GM23338 (cell line): ENCODE measurements around the gene OR9G1. TPM values are rescaled to one million over a fixed set of nuclear protein-coding genes. Genes with fewer than 3 reads are reported as not detected.
A peak's percentile ranks its signal among the peaks of the same experiment; 100 is the strongest.

Experiments used
- ATAC-seq: fragments of 200-7000 bp; cut with Tn5 transposase; 3 replicates; pipeline ENCODE4 v1.9.1; 2020
- DNase-seq: peaks from one replicate; pipeline ENCODE4 v3.0.0-alpha.2; 2015; ENCODE audit warnings: low spot score
- H2AFZ ChIP-seq: fragments of 200-600 bp; sonication (generic); 2 replicates; pipeline ENCODE4 v1.8.0; 2016; ENCODE audit warnings: antibody characterized with exemption, mild to moderate bottlenecking, moderate library complexity
- H3F3A ChIP-seq: fragments of 200-600 bp; sonication (generic); replicated peaks from 2 replicates; pipeline ENCODE4 v1.8.0; 2017; ENCODE audit warnings: antibody characterized with exemption, mixed run types, low read depth
- H3K27ac ChIP-seq: fragments of 200-600 bp; sonication (generic); 2 replicates; pipeline ENCODE4 v1.6.1; 2016; ENCODE audit warnings: low read depth
- H3K27me3 ChIP-seq: fragments of 200-600 bp; sonication (generic); 2 replicates; pipeline ENCODE4 v1.8.0; 2016; ENCODE audit warnings: mild to moderate bottlenecking, mixed run types, moderate library complexity; ENCODE audit not compliant: insufficient read depth
- H3K36me3 ChIP-seq: fragments of 200-600 bp; sonication (generic); 2 replicates; pipeline ENCODE4 v1.8.0; 2016; ENCODE audit warnings: mild to moderate bottlenecking; ENCODE audit not compliant: insufficient read depth
- H3K4me1 ChIP-seq: fragments of 200-600 bp; sonication (generic); 2 replicates; pipeline ENCODE4 v1.8.0; 2016; ENCODE audit warnings: mild to moderate bottlenecking, moderate library complexity; ENCODE audit not compliant: insufficient read depth
- H3K4me2 ChIP-seq: fragments of 200-600 bp; sonication (generic); 2 replicates; pipeline ENCODE4 v1.7.1; 2017; ENCODE audit warnings: mixed run types
- H3K4me3 ChIP-seq: fragments of 200-600 bp; sonication (generic); 2 replicates; pipeline ENCODE4 v1.6.1; 2016; ENCODE audit warnings: mixed run types
- H3K79me2 ChIP-seq: fragments of 200-600 bp; sonication (generic); replicated peaks from 2 replicates; pipeline ENCODE4 v1.8.0; 2017; ENCODE audit warnings: mild to moderate bottlenecking; ENCODE audit not compliant: insufficient read depth
- H3K9me2 ChIP-seq: fragments of 200-600 bp; sonication (generic); 2 replicates; pipeline ENCODE4 v1.8.0; 2017; ENCODE audit not compliant: insufficient read depth
- H4K20me1 ChIP-seq: fragments of 200-600 bp; sonication (generic); replicated peaks from 2 replicates; pipeline ENCODE4 v1.8.0; 2017; ENCODE audit warnings: mild to moderate bottlenecking; ENCODE audit not compliant: insufficient read depth
- H3K27ac Mint-ChIP-seq: 2 replicates; pipeline ENCODE4 v1.8.0; 2020; ENCODE audit warnings: inconsistent platforms, mild to moderate bottlenecking, moderate library complexity, mixed read lengths
- H3K27me3 Mint-ChIP-seq: 3 replicates; pipeline ENCODE4 v1.8.0; 2022; ENCODE audit warnings: low read depth, mild to moderate bottlenecking, moderate library complexity, mixed read lengths, inconsistent platforms; ENCODE audit not compliant: insufficient read depth, poor library complexity
- H3K36me3 Mint-ChIP-seq: 3 replicates; pipeline ENCODE4 v1.8.0; 2021; ENCODE audit warnings: low read depth, mild to moderate bottlenecking, inconsistent platforms, moderate library complexity, mixed read lengths
- H3K4me1 Mint-ChIP-seq: 3 replicates; pipeline ENCODE4 v1.8.0; 2020; ENCODE audit warnings: mild to moderate bottlenecking, inconsistent platforms, mixed read lengths
- H3K4me3 Mint-ChIP-seq: 3 replicates; pipeline ENCODE4 v1.8.0; 2021; ENCODE audit warnings: moderate library complexity, mild to moderate bottlenecking, inconsistent platforms, mixed read lengths
- H3K9me3 Mint-ChIP-seq: 3 replicates; pipeline ENCODE4 v1.8.0; 2020; ENCODE audit warnings: moderate library complexity, mild to moderate bottlenecking, inconsistent platforms, mixed read lengths
- CTCF ChIP-seq, 2 experiments: fragments of 200-600 bp in 1 of 2; sonication (generic) in 1 of 2; conservative IDR thresholded peaks; 2 replicates each; pipeline versions ENCODE4 v1.5.1 to v1.6.1; 2016 to 2017; ENCODE audit warnings: antibody characterized with exemption in 2 of 2, low read depth in 2 of 2, mild to moderate bottlenecking in 2 of 2, moderate library complexity in 1 of 2
- EZH2 ChIP-seq: fragments of 200-600 bp; sonication (generic); IDR thresholded peaks from one replicate; pipeline ENCODE4 v1.8.0; 2017; ENCODE audit warnings: antibody characterized with exemption, mild to moderate bottlenecking, low read depth; ENCODE audit not compliant: unreplicated experiment
- EZH2phosphoT487 ChIP-seq: fragments of 200-600 bp; sonication (generic); IDR thresholded peaks from one replicate; pipeline ENCODE4 v1.8.1; 2018; ENCODE audit warnings: antibody characterized with exemption; ENCODE audit not compliant: unreplicated experiment
- JUNB ChIP-seq: IDR thresholded peaks from one replicate; pipeline ENCODE4 v1.6.1; 2016; ENCODE audit warnings: antibody characterized with exemption; ENCODE audit not compliant: unreplicated experiment
- STAT1 ChIP-seq: IDR thresholded peaks from one replicate; pipeline ENCODE4 v1.6.1; 2016; ENCODE audit warnings: antibody characterized with exemption; ENCODE audit not compliant: unreplicated experiment
- ZNF114 ChIP-seq: fragments of 250-450 bp; sonication (Bioruptor Pico); IDR thresholded peaks from 2 replicates; pipeline ENCODE4 v1.5.0; 2020; ENCODE audit warnings: mild to moderate bottlenecking, moderate library complexity
- ZNF331 ChIP-seq: fragments of 250-450 bp; sonication (Bioruptor Pico); IDR thresholded peaks from 2 replicates; pipeline ENCODE4 v1.5.0; 2020; ENCODE audit warnings: low read depth, mild to moderate bottlenecking, moderate library complexity
- polyA plus RNA-seq: library from polyadenylated mRNA; unstranded; fragments of >200 nt; fragmentation: Nextera tagmentation; extraction: Ambion mirVana; gene quantifications from 2 replicates; pipeline ENCODE4 v1.2.1, GENCODE V29; 2016
- total RNA-seq: library from RNA; depleted of rRNA; stranded (reverse); fragments of >200 nt; shearing (Covaris generic); gene quantifications from 2 replicates; pipeline ENCODE4 v1.2.3, GENCODE V29; 2014
- TF ChIP-seq, protein P1 (sequence below): IDR thresholded peaks from one replicate; pipeline ENCODE4 v1.6.1; 2018; ENCODE audit warnings: antibody characterized with exemption; ENCODE audit not compliant: unreplicated experiment
- TF ChIP-seq, protein P2 (sequence below): IDR thresholded peaks from 2 replicates; pipeline ENCODE4 v1.6.1; 2016; ENCODE audit warnings: antibody characterized with exemption

The OR9G1 gene
- total and polyA plus RNA-seq, 2 experiments from 2014 or later: not detected

- Histone ChIP-seq H3K27ac (no peak overlapping the region), H3K9me2 (peaks cover 6% of the 10 kb centered on the region), H2AFZ (peak overlapping the region; percentile 2; the same call in 1 of the 2 replicates), H3K4me3 (no peak overlapping the region), H3K4me1 (peaks cover 17% of the 10 kb centered on the region), H3F3A (no peaks in the 10 kb centered on the region), H3K27me3 (no peaks in the 10 kb centered on the region), H3K4me2 (no peak overlapping the region), H3K36me3 (no peaks in the 10 kb centered on the region), H3K79me2 (no peaks in the 10 kb centered on the region), H4K20me1 (no peaks in the 10 kb centered on the region)
- Mint-ChIP-seq H3K27me3 (no peaks in the 10 kb centered on the region), H3K4me3 (no peak overlapping the region), H3K4me1 (peaks cover 24% of the 10 kb centered on the region), H3K9me3 (no peaks in the 10 kb centered on the region), H3K27ac (no peak overlapping the region), H3K36me3 (no peaks in the 10 kb centered on the region)
- DNase-seq (no peak), ATAC-seq (no peak)
- no peak for TF ChIP-seq ZNF331
- TF ChIP-seq EZH2: no peak
- TF ChIP-seq, protein P1, sequence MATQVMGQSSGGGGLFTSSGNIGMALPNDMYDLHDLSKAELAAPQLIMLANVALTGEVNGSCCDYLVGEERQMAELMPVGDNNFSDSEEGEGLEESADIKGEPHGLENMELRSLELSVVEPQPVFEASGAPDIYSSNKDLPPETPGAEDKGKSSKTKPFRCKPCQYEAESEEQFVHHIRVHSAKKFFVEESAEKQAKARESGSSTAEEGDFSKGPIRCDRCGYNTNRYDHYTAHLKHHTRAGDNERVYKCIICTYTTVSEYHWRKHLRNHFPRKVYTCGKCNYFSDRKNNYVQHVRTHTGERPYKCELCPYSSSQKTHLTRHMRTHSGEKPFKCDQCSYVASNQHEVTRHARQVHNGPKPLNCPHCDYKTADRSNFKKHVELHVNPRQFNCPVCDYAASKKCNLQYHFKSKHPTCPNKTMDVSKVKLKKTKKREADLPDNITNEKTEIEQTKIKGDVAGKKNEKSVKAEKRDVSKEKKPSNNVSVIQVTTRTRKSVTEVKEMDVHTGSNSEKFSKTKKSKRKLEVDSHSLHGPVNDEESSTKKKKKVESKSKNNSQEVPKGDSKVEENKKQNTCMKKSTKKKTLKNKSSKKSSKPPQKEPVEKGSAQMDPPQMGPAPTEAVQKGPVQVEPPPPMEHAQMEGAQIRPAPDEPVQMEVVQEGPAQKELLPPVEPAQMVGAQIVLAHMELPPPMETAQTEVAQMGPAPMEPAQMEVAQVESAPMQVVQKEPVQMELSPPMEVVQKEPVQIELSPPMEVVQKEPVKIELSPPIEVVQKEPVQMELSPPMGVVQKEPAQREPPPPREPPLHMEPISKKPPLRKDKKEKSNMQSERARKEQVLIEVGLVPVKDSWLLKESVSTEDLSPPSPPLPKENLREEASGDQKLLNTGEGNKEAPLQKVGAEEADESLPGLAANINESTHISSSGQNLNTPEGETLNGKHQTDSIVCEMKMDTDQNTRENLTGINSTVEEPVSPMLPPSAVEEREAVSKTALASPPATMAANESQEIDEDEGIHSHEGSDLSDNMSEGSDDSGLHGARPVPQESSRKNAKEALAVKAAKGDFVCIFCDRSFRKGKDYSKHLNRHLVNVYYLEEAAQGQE: no peak
- no peak for TF ChIP-seq CTCF (conservative IDR thresholded peaks at IDR 0.05; ENCODE audit: low read depth in 2 of 2)
- no peak for TF ChIP-seq JUNB
- no peak for TF ChIP-seq EZH2phosphoT487
- no peak for TF ChIP-seq ZNF114
- TF ChIP-seq, protein P2, sequence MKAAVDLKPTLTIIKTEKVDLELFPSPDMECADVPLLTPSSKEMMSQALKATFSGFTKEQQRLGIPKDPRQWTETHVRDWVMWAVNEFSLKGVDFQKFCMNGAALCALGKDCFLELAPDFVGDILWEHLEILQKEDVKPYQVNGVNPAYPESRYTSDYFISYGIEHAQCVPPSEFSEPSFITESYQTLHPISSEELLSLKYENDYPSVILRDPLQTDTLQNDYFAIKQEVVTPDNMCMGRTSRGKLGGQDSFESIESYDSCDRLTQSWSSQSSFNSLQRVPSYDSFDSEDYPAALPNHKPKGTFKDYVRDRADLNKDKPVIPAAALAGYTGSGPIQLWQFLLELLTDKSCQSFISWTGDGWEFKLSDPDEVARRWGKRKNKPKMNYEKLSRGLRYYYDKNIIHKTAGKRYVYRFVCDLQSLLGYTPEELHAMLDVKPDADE: no peak
- TF ChIP-seq STAT1: no peak
Measured at GRCh38 chr11:56693428-56693827, 5.5 kb upstream of the OR9G1 start.
